H9 (cell line): ENCODE results near the gene CCNI2. TPM values are rescaled to one million over a fixed set of nuclear protein-coding genes. Genes with fewer than 3 reads are reported as not detected.

Experiments
- DNase-seq: peaks from one replicate; pipeline ENCODE4 v3.0.0-alpha.2; 2017
- H2AFZ ChIP-seq: one replicate; pipeline ENCODE4 v1.6.1; 2013; ENCODE audit warnings: mild to moderate bottlenecking, low read length, control low read depth, moderate library complexity
- H2AK5ac ChIP-seq: 2 replicates; pipeline ENCODE4 v1.6.1; 2013; ENCODE audit warnings: low read length, control low read depth, mixed read lengths; ENCODE audit not compliant: insufficient read length
- H2BK120ac ChIP-seq: one replicate; pipeline ENCODE4 v1.6.1; 2013; ENCODE audit warnings: low read depth, mild to moderate bottlenecking, low read length, control low read depth, inconsistent platforms; ENCODE audit not compliant: poor library complexity, severe bottlenecking
- H2BK12ac ChIP-seq: 2 replicates; pipeline ENCODE4 v1.6.1; 2013; ENCODE audit warnings: low read length, control low read depth, mixed read lengths, low read depth; ENCODE audit not compliant: insufficient read length
- H2BK15ac ChIP-seq: 2 replicates; pipeline ENCODE4 v1.6.1; 2013; ENCODE audit warnings: low read depth, low read length, control low read depth
- H2BK20ac ChIP-seq: one replicate; pipeline ENCODE4 v1.6.1; 2013; ENCODE audit warnings: low read depth, mild to moderate bottlenecking, low read length, control low read depth, inconsistent platforms; ENCODE audit not compliant: poor library complexity, severe bottlenecking
- H2BK5ac ChIP-seq: 2 replicates; pipeline ENCODE4 v1.6.1; 2013; ENCODE audit warnings: low read length, control low read depth, mixed read lengths; ENCODE audit not compliant: insufficient read length
- H3K14ac ChIP-seq: 2 replicates; pipeline ENCODE4 v1.6.1; 2013; ENCODE audit warnings: low read length, control low read depth; ENCODE audit not compliant: insufficient read depth
- H3K18ac ChIP-seq: 2 replicates; pipeline ENCODE4 v1.6.1; 2013; ENCODE audit warnings: low read depth, mild to moderate bottlenecking, mixed read lengths, low read length, control low read depth; ENCODE audit not compliant: insufficient read length
- H3K23ac ChIP-seq: 2 replicates; pipeline ENCODE4 v1.6.1; 2013; ENCODE audit warnings: low read length, control low read depth, mixed read lengths, low read depth; ENCODE audit not compliant: insufficient read length
- H3K23me2 ChIP-seq: 2 replicates; pipeline ENCODE4 v1.6.1; 2013; ENCODE audit warnings: low read depth, mild to moderate bottlenecking, mixed read lengths, low read length, control low read depth; ENCODE audit not compliant: insufficient read length, poor library complexity, severe bottlenecking
- H3K27ac ChIP-seq: 2 replicates; pipeline ENCODE4 v1.5.1; 2013; ENCODE audit warnings: low read length, control low read depth, mixed read lengths, low read depth; ENCODE audit not compliant: insufficient read length
- H3K27me3 ChIP-seq: 2 replicates; pipeline ENCODE4 v1.6.1; 2013; ENCODE audit warnings: low read length, control low read depth, inconsistent platforms; ENCODE audit not compliant: insufficient read depth
- H3K4ac ChIP-seq: 2 replicates; pipeline ENCODE4 v1.6.1; 2013; ENCODE audit warnings: low read depth, mild to moderate bottlenecking, control low read depth, inconsistent platforms, low read length, moderate library complexity
- H3K4me1 ChIP-seq: 2 replicates; pipeline ENCODE4 v1.6.1; 2013; ENCODE audit warnings: low read length, control low read depth, inconsistent platforms; ENCODE audit not compliant: insufficient read depth
- H3K4me2 ChIP-seq: 2 replicates; pipeline ENCODE4 v1.6.1; 2013; ENCODE audit warnings: low read length, control low read depth, mixed read lengths; ENCODE audit not compliant: insufficient read length, insufficient read depth
- H3K56ac ChIP-seq: 2 replicates; pipeline ENCODE4 v1.6.1; 2013; ENCODE audit warnings: low read depth, mild to moderate bottlenecking, mixed read lengths, low read length, control low read depth; ENCODE audit not compliant: insufficient read length
- H3K79me1 ChIP-seq: 2 replicates; pipeline ENCODE4 v1.6.1; 2013; ENCODE audit warnings: low read depth, mild to moderate bottlenecking, moderate library complexity, low read length, control low read depth, inconsistent platforms; ENCODE audit not compliant: insufficient read depth, poor library complexity, severe bottlenecking
- H3K79me2 ChIP-seq: 2 replicates; pipeline ENCODE4 v1.6.1; 2013; ENCODE audit warnings: low read length, control low read depth, inconsistent platforms; ENCODE audit not compliant: insufficient read depth
- H3K9ac ChIP-seq: 2 replicates; pipeline ENCODE4 v1.6.1; 2013; ENCODE audit warnings: low read length, control low read depth, mixed read lengths; ENCODE audit not compliant: insufficient read length; ENCODE audit errors: extremely low read depth
- H3K9me3 ChIP-seq: one replicate; pipeline ENCODE4 v1.6.1; 2013; ENCODE audit warnings: low read depth, low read length, inconsistent platforms; ENCODE audit not compliant: control insufficient read depth
- H3T11ph ChIP-seq: one replicate; pipeline ENCODE4 v1.6.1; 2013; ENCODE audit warnings: mild to moderate bottlenecking, low read length, control low read depth, inconsistent platforms
- H4K20me1 ChIP-seq: one replicate; pipeline ENCODE4 v1.6.1; 2013; ENCODE audit not compliant: control insufficient read depth, insufficient read length, insufficient read depth
- H4K5ac ChIP-seq: 2 replicates; pipeline ENCODE4 v1.6.1; 2013; ENCODE audit warnings: low read depth, mild to moderate bottlenecking, mixed read lengths, low read length, control low read depth; ENCODE audit not compliant: insufficient read length
- H4K8ac ChIP-seq: replicated peaks from 2 replicates; pipeline ENCODE4 v1.6.1; 2013; ENCODE audit warnings: low read length, control low read depth, mixed read lengths, low read depth; ENCODE audit not compliant: insufficient read length
- H4K91ac ChIP-seq: 2 replicates; pipeline ENCODE4 v1.6.1; 2013; ENCODE audit warnings: low read depth, mild to moderate bottlenecking, moderate library complexity, mixed read lengths, low read length, control low read depth; ENCODE audit not compliant: insufficient read length
- H3K27ac Mint-ChIP-seq, 3 experiments: 2 replicates in 2 of 3; 3 replicates in 1 of 3; pipeline ENCODE4 v1.8.0; 2020 to 2021; ENCODE audit warnings: mixed read lengths in 3 of 3, mild to moderate bottlenecking in 1 of 3, moderate library complexity in 1 of 3
- H3K27me3 Mint-ChIP-seq: 2 replicates; pipeline ENCODE4 v1.8.0; 2021; ENCODE audit warnings: low read depth, mild to moderate bottlenecking, moderate library complexity, mixed read lengths
- H3K36me3 Mint-ChIP-seq, 3 experiments: 2 replicates in 2 of 3; 3 replicates in 1 of 3; pipeline ENCODE4 v1.8.0; 2020 to 2021; ENCODE audit warnings: low read depth in 3 of 3, mixed read lengths in 3 of 3; ENCODE audit not compliant: insufficient read depth in 1 of 3
- H3K4me1 Mint-ChIP-seq, 2 experiments: 2 replicates each; pipeline ENCODE4 v1.8.0; 2020; ENCODE audit warnings: mixed read lengths in 2 of 2
- H3K4me3 Mint-ChIP-seq, 2 experiments: 2 replicates in 1 of 2; 3 replicates in 1 of 2; pipeline ENCODE4 v1.8.0; 2020 to 2021; ENCODE audit warnings: mild to moderate bottlenecking in 2 of 2, mixed read lengths in 2 of 2, moderate library complexity in 1 of 2
- H3K9me3 Mint-ChIP-seq, 2 experiments: 2 replicates in 1 of 2; 3 replicates in 1 of 2; pipeline ENCODE4 v1.8.0; 2020; ENCODE audit warnings: mild to moderate bottlenecking in 2 of 2, mixed read lengths in 2 of 2, moderate library complexity in 1 of 2
- CTCF ChIP-seq: fragments of 200-600 bp; sonication (generic); conservative IDR thresholded peaks from 3 replicates; pipeline ENCODE4 v1.8.0; 2021; ENCODE audit warnings: antibody characterized with exemption, mild to moderate bottlenecking
- WGBS: extraction: QIAGEN DNeasy Blood & Tissue Kit; methylation state at CpG from one replicate; pipeline ENCODE4 v1.1.7; 2013; ENCODE audit warnings: missing lambda C conversion rate, low lambda C conversion rate, mixed read lengths; ENCODE audit not compliant: insufficient read length; ENCODE audit errors: extremely low coverage; 5-methylcytosine and 5-hydroxymethylcytosine counted together
- total RNA-seq: library from RNA; stranded (reverse); gene quantifications from 2 replicates; pipeline ENCODE4 v1.2.1, GENCODE V29; 2021

CCNI2 gene
- total RNA-seq, 1 experiment from 2014 or later = 0.57 TPM

GRCh38 chr5:132756542-132756941 lies 9.3 kb downstream of the CCNI2 start:
- no peak overlapping the region for H2BK120ac ChIP-seq

More at GRCh38 chr5:132756542-132756941, 9.3 kb downstream of the CCNI2 start:
- H3K9me3 Mint-ChIP-seq = no peaks in the 10 kb centered on the region
- no peak overlapping the region for H3T11ph ChIP-seq
- H3K4me1 Mint-ChIP-seq = peaks cover 21 to 29% of the 10 kb centered on the region in 2 experiments
- WGBS = no CpG with 5 or more reads among the region's 5 CpGs
- H3K4me3 Mint-ChIP-seq = no peak overlapping the region
- no peak overlapping the region for H3K9ac ChIP-seq
- no peak overlapping the region for H2BK15ac ChIP-seq
- no peaks in the 10 kb centered on the region for H3K4me1 ChIP-seq
- H3K27me3 ChIP-seq = no peaks in the 10 kb centered on the region
- no peaks in the 10 kb centered on the region for H4K20me1 ChIP-seq
- no peak overlapping the region for H2BK20ac ChIP-seq
- no peak overlapping the region for H3K4ac ChIP-seq
- no peak overlapping the region for H4K5ac ChIP-seq
- H2BK5ac ChIP-seq = no peak overlapping the region
- H3K27ac Mint-ChIP-seq = no peak overlapping the region
- no peak overlapping the region for H2AFZ ChIP-seq
- H2AK5ac ChIP-seq = no peak overlapping the region
- peaks cover 2 to 18% (median 5%) of the 10 kb centered on the region in 3 experiments; a peak in 5 of 7 replicates for H3K36me3 Mint-ChIP-seq
- no peak overlapping the region for H4K8ac ChIP-seq
- H3K9me3 ChIP-seq = no peaks in the 10 kb centered on the region
- no peak for TF ChIP-seq CTCF
- no peak overlapping the region for H2BK12ac ChIP-seq
- no peak overlapping the region for H3K27ac ChIP-seq
- H3K27me3 Mint-ChIP-seq = peaks cover 5% of the 10 kb centered on the region
- H3K56ac ChIP-seq = no peak overlapping the region
- no peaks in the 10 kb centered on the region for H3K23me2 ChIP-seq
- no peaks in the 10 kb centered on the region for H3K79me2 ChIP-seq
- no peak overlapping the region for H4K91ac ChIP-seq
- H3K18ac ChIP-seq = no peak overlapping the region
- no peak overlapping the region for H3K4me2 ChIP-seq
- H3K14ac ChIP-seq = no peak overlapping the region
- H3K23ac ChIP-seq = no peak overlapping the region
- DNase-seq = no peak
- H3K79me1 ChIP-seq = no peaks in the 10 kb centered on the region
